NCI-H146 treated with DMSO at 0.1 percent for 48 hours (cell line): ENCODE results near the gene RBKS.

Source experiments
- DNase-seq: peaks from one replicate; lab custom pipeline; 2025; ENCODE audit not compliant: unreplicated experiment; lab: John Stamatoyannopoulos, UW

Gene RBKS

GRCh38 chr2:27803046-27803445, 87.1 kb downstream of the RBKS start:
- DNase-seq: no peak

- no peak for DNase-seq
Observed at GRCh38 chr2:27802547-27802946, 87.6 kb downstream of the RBKS start.

GRCh38 chr2:27800856-27801255, 89.3 kb downstream of the RBKS start:
- DNase-seq: no peak

GRCh38 chr2:27799646-27800010, 90.6 kb downstream of the RBKS start:
- DNase-seq: no peak

- no peak for DNase-seq
Observed at GRCh38 chr2:27798948-27799645, 91.1 kb downstream of the RBKS start.

GRCh38 chr2:27798486-27798885, 91.7 kb downstream of the RBKS start:
- no peak for DNase-seq

GRCh38 chr2:27797841-27798240, 92.3 kb downstream of the RBKS start:
- no peak for DNase-seq

- DNase-seq: no peak
Observed at GRCh38 chr2:27796791-27797765, 93.1 kb downstream of the RBKS start.

GRCh38 chr2:27795868-27796277, 94.3 kb downstream of the RBKS start:
- DNase-seq: no peak

GRCh38 chr2:27795093-27795834, 94.9 kb downstream of the RBKS start:
- DNase-seq: no peak

- DNase-seq: no peak
Observed at GRCh38 chr2:27792759-27793158, 97.4 kb downstream of the RBKS start.

GRCh38 chr2:27790796-27791195, 99.4 kb downstream of the RBKS start:
- no peak for DNase-seq

GRCh38 chr2:27782701-27783100, 107.5 kb downstream of the RBKS start:
- DNase-seq: no peak

- no peak for DNase-seq
Observed at GRCh38 chr2:27781496-27781895, 108.7 kb downstream of the RBKS start.

- DNase-seq: no peak
Observed at GRCh38 chr2:27779417-27780055, 110.7 kb downstream of the RBKS start.

GRCh38 chr2:27776696-27777095, 113.5 kb downstream of the RBKS start:
- DNase-seq: no peak

- no peak for DNase-seq
Observed at GRCh38 chr2:27776097-27776496, 114.1 kb downstream of the RBKS start.

GRCh38 chr2:27773959-27774358, 116.2 kb downstream of the RBKS start:
- no peak for DNase-seq

- no peak for DNase-seq
Observed at GRCh38 chr2:27772804-27773203, 117.4 kb downstream of the RBKS start.

- DNase-seq: peak; percentile 85
Observed at GRCh38 chr2:27771548-27772335, 118.4 kb downstream of the RBKS start, which contains the start of gene MRPL33. Gene MRPL33, plus strand, starts transcription at chr2:27771719. Its CDS starts 59 bp downstream, at chr2:27771778.
